ENCODE data around the gene NRP1. TPM values are rescaled to one million over a fixed set of nuclear protein-coding genes. Genes with fewer than 3 reads are reported as not detected.

NRP1 gene
- total RNA-seq, 4 donors from 2014 or later, result 45.7 to 90.0 (median 57.7) TPM

- no peak overlapping the region for H3K27ac ChIP-seq
- WGBS, 2 donors, result 93 to 98% methylated on average over 2 of the region's 2 CpGs
- no peak overlapping the region for H3K4me3 ChIP-seq
- TF ChIP-seq POLR2A (IDR thresholded peaks at IDR 0.05) (no peak), CTCF (IDR thresholded peaks at IDR 0.05) (no peak)
- H3K36me3 ChIP-seq, result no peaks in the 10 kb centered on the region
- no peak for DNase-seq (ENCODE audit: low spot score in 2 of 2)
- H3K4me1 ChIP-seq, result no peaks in the 10 kb centered on the region
- H3K9me3 ChIP-seq, result peaks cover 0 to 15% (median 0%) of the 10 kb centered on the region in 4 donors
- no peaks in the 10 kb centered on the region for H3K27me3 ChIP-seq
Measured at GRCh38 chr10:33370434-33370930, 36.0 kb upstream of the NRP1 start.

- H3K4me1 ChIP-seq, result no peaks in the 10 kb centered on the region
- peaks cover 0 to 19% (median 0%) of the 10 kb centered on the region in 4 donors for H3K9me3 ChIP-seq
- H3K36me3 ChIP-seq, result no peaks in the 10 kb centered on the region
- no peak for DNase-seq (ENCODE audit: low spot score in 2 of 2)
- no peak for TF ChIP-seq EP300 (IDR thresholded peaks at IDR 0.05)
- no peak for TF ChIP-seq CTCF (IDR thresholded peaks at IDR 0.05)
- no peak for TF ChIP-seq POLR2A (IDR thresholded peaks at IDR 0.05)
- no peak overlapping the region for H3K4me3 ChIP-seq
- H3K27ac ChIP-seq, result no peak overlapping the region
- H3K27me3 ChIP-seq, result no peaks in the 10 kb centered on the region
- 93 to 94% methylated on average over 4 of the region's 4 CpGs for WGBS, 2 donors
Measured at GRCh38 chr10:33368086-33368485, 33.6 kb upstream of the NRP1 start.

GRCh38 chr10:33365871-33366411, 31.5 kb upstream of the NRP1 start:
- DNase-seq (ENCODE audit: low spot score in 2 of 2), result no peak
- Histone ChIP-seq H3K9me3 (peaks cover 0 to 19% (median 0%) of the 10 kb centered on the region in 4 donors), H3K27ac (no peak overlapping the region), H3K36me3 (no peaks in the 10 kb centered on the region), H3K4me1 (no peaks in the 10 kb centered on the region), H3K27me3 (no peaks in the 10 kb centered on the region), H3K4me3 (no peak overlapping the region)
- TF ChIP-seq CTCF (IDR thresholded peaks at IDR 0.05) (no peak), POLR2A (IDR thresholded peaks at IDR 0.05) (no peak), EP300 (IDR thresholded peaks at IDR 0.05) (no peak)

- peaks cover 0 to 19% (median 0%) of the 10 kb centered on the region in 4 donors for H3K9me3 ChIP-seq
- H3K27me3 ChIP-seq, result no peaks in the 10 kb centered on the region
- WGBS, 2 donors, result 77 to 95% methylated on average over 1 of the region's 1 CpG
- H3K4me1 ChIP-seq, result no peaks in the 10 kb centered on the region
- no peak overlapping the region for H3K4me3 ChIP-seq
- TF ChIP-seq POLR2A (IDR thresholded peaks at IDR 0.05), result no peak
- TF ChIP-seq EP300 (IDR thresholded peaks at IDR 0.05), result no peak
- no peak for TF ChIP-seq CTCF (IDR thresholded peaks at IDR 0.05)
- H3K36me3 ChIP-seq, result no peaks in the 10 kb centered on the region
- no peak for DNase-seq (ENCODE audit: low spot score in 2 of 2)
- H3K27ac ChIP-seq, result peak overlapping the region in 1 of 4 donors; percentile 55
Measured at GRCh38 chr10:33365301-33365700, 30.8 kb upstream of the NRP1 start.

GRCh38 chr10:33363106-33363505, 28.6 kb upstream of the NRP1 start:
- DNase-seq (ENCODE audit: low spot score in 2 of 2), result no peak
- H3K4me3 ChIP-seq, result no peak overlapping the region
- H3K36me3 ChIP-seq, result no peaks in the 10 kb centered on the region
- peaks cover 0 to 19% (median 0%) of the 10 kb centered on the region in 4 donors for H3K9me3 ChIP-seq
- TF ChIP-seq POLR2A (IDR thresholded peaks at IDR 0.05), result no peak
- no peak for TF ChIP-seq CTCF (IDR thresholded peaks at IDR 0.05)
- TF ChIP-seq EP300 (IDR thresholded peaks at IDR 0.05), result no peak
- H3K27me3 ChIP-seq, result no peaks in the 10 kb centered on the region
- H3K27ac ChIP-seq, result no peak overlapping the region
- no peaks in the 10 kb centered on the region for H3K4me1 ChIP-seq
